Central memory CD8-positive, alpha-beta T cell (primary cell): ENCODE data around the gene SELENOT.
A peak's percentile ranks its signal among the peaks of the same experiment; 100 is the strongest.
"Not testable (repeated sequence)": the region's sequence is repeated elsewhere in the genome, so short reads cannot be mapped to it uniquely, and the experiment has no call there.

Experiments
- ATAC-seq: fragments of 150-1000 bp; cut with Tn5 transposase; replicated peaks from 2 replicates; pipeline ENCODE4 v1.10.0; 2022; ENCODE audit warnings: mild to moderate bottlenecking, moderate FRiP score, moderate number of reproducible peaks; ENCODE audit not compliant: poor library complexity, severe bottlenecking; ENCODE audit errors: extremely low read depth
- DNase-seq, 2 donors: peaks; one replicate each; pipeline ENCODE4 v3.0.0; 2021; ENCODE audit warnings: low spot score in 2 of 2
- H3K27ac Mint-ChIP-seq: one replicate; pipeline ENCODE4 v1.8.0; 2022; ENCODE audit warnings: low read depth, mild to moderate bottlenecking, moderate library complexity, mixed read lengths
- H3K27me3 Mint-ChIP-seq: one replicate; pipeline ENCODE4 v1.8.0; 2022; ENCODE audit warnings: mixed read lengths
- H3K36me3 Mint-ChIP-seq: one replicate; pipeline ENCODE4 v1.8.0; 2022; ENCODE audit warnings: mild to moderate bottlenecking, moderate library complexity, mixed read lengths; ENCODE audit not compliant: insufficient read depth
- H3K4me1 Mint-ChIP-seq: one replicate; pipeline ENCODE4 v1.8.0; 2022; ENCODE audit warnings: mixed read lengths
- H3K4me3 Mint-ChIP-seq: one replicate; pipeline ENCODE4 v1.8.0; 2022; ENCODE audit warnings: mild to moderate bottlenecking, moderate library complexity, mixed read lengths
- H3K9me3 Mint-ChIP-seq: one replicate; pipeline ENCODE4 v1.8.0; 2022; ENCODE audit warnings: mixed read lengths

SELENOT gene

GRCh38 chr3:150613034-150613433 lies 9.9 kb downstream of the SELENOT start:
- DNase-seq = no peak
- no peaks in the 10 kb centered on the region for H3K9me3 Mint-ChIP-seq
- no peak overlapping the region for H3K27ac Mint-ChIP-seq
- peaks cover 34% of the 10 kb centered on the region for H3K36me3 Mint-ChIP-seq
- no peak for ATAC-seq
- no peaks in the 10 kb centered on the region for H3K27me3 Mint-ChIP-seq
- peaks cover 67% of the 10 kb centered on the region for H3K4me1 Mint-ChIP-seq
- no peak overlapping the region for H3K4me3 Mint-ChIP-seq

- Mint-ChIP-seq H3K4me1 (peaks cover 67% of the 10 kb centered on the region), H3K4me3 (no peak overlapping the region), H3K36me3 (peaks cover 39% of the 10 kb centered on the region), H3K27me3 (no peaks in the 10 kb centered on the region), H3K9me3 (no peaks in the 10 kb centered on the region), H3K27ac (peak overlapping the region; percentile 22)
- ATAC-seq (no peak), DNase-seq (no peak)
Observed at GRCh38 chr3:150613709-150614480, 10.8 kb downstream of the SELENOT start.

GRCh38 chr3:150620002-150620689 lies 17.0 kb downstream of the SELENOT start:
- Mint-ChIP-seq H3K27ac (no peak overlapping the region), H3K4me1 (peaks cover 50% of the 10 kb centered on the region), H3K4me3 (no peak overlapping the region), H3K36me3 (peaks cover 27% of the 10 kb centered on the region), H3K27me3 (no peaks in the 10 kb centered on the region), H3K9me3 (no peaks in the 10 kb centered on the region)
- DNase-seq = no peak
- no peak for ATAC-seq

DNA sequence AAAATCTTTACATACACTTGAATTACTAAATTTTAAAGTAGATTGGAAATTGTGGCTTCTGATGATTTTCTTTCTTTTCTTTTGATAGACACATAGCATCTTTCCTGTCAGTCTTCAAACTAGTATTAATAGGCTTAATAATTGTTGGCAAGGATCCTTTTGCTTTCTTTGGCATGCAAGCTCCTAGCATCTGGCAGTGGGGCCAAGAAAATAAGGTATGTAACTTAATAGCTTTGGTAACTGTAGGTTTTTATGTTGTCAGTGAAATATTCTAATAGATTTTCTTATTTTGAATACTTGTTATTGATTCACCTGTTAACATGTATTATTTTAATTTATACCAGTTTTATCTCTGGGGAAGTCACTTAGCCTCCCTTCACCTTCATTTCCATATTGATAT lies 19.8 kb downstream of the SELENOT start:
- ATAC-seq, H3K27me3 Mint-ChIP-seq, H3K4me3 Mint-ChIP-seq, DNase-seq, H3K9me3 Mint-ChIP-seq: not testable (repeated sequence)
- peaks cover 52% of the 10 kb centered on the region for H3K4me1 Mint-ChIP-seq
- H3K36me3 Mint-ChIP-seq = peaks cover 40% of the 10 kb centered on the region
- peak overlapping the region; percentile 33 for H3K27ac Mint-ChIP-seq

GRCh38 chr3:150623945-150624344 lies 20.8 kb downstream of the SELENOT start:
- no peaks in the 10 kb centered on the region for H3K9me3 Mint-ChIP-seq
- no peaks in the 10 kb centered on the region for H3K27me3 Mint-ChIP-seq
- H3K4me3 Mint-ChIP-seq = no peak overlapping the region
- H3K4me1 Mint-ChIP-seq = peaks cover 43% of the 10 kb centered on the region
- DNase-seq (no peak), ATAC-seq (no peak)
- H3K27ac Mint-ChIP-seq = no peak overlapping the region
- peaks cover 36% of the 10 kb centered on the region for H3K36me3 Mint-ChIP-seq

DNA sequence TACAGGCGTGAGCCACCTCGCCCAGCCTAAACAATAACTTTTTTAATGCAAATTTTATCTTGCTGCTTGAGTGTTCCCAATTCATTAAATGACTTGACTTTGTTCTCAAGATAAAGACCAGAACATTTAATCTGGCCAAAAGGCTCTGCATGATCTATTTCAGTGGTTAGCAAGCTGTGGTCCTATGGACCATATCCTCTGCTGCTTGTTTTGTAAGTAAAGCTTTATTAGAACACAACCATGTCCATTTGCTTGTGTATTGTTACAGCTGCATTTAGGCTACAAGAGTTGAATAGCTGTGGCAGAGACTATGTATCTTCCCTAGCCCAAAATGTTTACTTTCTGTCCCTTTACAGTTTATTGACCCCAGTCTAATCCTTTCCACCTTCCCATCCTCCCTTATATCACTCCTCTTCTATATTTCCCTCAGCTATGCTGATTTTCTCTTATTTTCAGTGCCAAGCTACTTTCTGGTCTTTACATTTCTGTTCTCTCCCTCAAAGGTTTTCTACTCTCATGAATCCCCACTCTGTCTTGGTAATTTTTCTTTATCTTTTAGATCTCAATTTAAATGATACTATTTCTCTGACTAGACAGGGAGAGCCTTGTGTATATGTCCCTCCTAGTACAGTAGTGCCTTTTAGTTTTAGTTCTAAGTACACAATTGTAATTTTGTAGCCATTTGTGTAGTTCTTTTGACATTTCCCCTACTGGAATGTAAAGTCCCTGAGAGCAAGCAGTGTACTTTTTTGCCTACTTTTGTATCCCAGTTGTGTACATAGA lies 23.2 kb downstream of the SELENOT start:
- ATAC-seq = no peak
- H3K9me3 Mint-ChIP-seq = no peaks in the 10 kb centered on the region
- H3K4me1 Mint-ChIP-seq = peaks cover 24% of the 10 kb centered on the region
- no peak overlapping the region for H3K4me3 Mint-ChIP-seq
- H3K27me3 Mint-ChIP-seq = no peaks in the 10 kb centered on the region
- peaks cover 43% of the 10 kb centered on the region for H3K36me3 Mint-ChIP-seq
- DNase-seq = no peak
- H3K27ac Mint-ChIP-seq = peak overlapping the region; percentile 29

- H3K27me3 Mint-ChIP-seq = no peaks in the 10 kb centered on the region
- H3K9me3 Mint-ChIP-seq = no peaks in the 10 kb centered on the region
- H3K4me3 Mint-ChIP-seq = no peak overlapping the region
- no peak for DNase-seq
- no peak overlapping the region for H3K27ac Mint-ChIP-seq
- peaks cover 46% of the 10 kb centered on the region for H3K36me3 Mint-ChIP-seq
- ATAC-seq = no peak
- H3K4me1 Mint-ChIP-seq = peaks cover 17% of the 10 kb centered on the region
Observed at GRCh38 chr3:150627557-150627956, 24.4 kb downstream of the SELENOT start.

- Mint-ChIP-seq H3K27ac (no peak overlapping the region), H3K36me3 (peaks cover 37% of the 10 kb centered on the region), H3K4me3 (no peak overlapping the region), H3K9me3 (no peaks in the 10 kb centered on the region), H3K4me1 (peaks cover 27% of the 10 kb centered on the region), H3K27me3 (no peaks in the 10 kb centered on the region)
- DNase-seq (no peak), ATAC-seq (no peak)
Observed at GRCh38 chr3:150631515-150632221, 28.5 kb downstream of the SELENOT start.

DNA sequence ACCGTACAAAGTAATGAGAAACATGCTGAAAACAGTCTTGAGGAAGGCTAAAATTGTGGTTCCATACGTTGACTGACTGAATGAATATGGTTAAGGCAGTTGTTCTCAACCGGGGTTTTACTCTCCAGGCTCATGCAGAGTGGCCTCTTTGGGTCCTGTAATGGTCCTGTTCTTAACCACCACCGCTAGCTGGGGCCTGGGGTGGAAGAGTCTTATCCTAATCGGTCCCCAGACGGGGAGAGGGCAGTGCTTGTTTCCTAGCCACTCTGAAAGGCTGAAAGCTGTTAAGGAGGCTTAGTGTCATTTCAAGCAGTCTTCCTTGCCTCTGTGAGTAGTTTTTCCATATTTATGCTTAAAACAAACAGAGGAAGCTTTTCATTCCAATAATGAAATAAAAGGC lies 32.0 kb downstream of the SELENOT start:
- H3K4me3 Mint-ChIP-seq = peak overlapping the region; percentile 50
- H3K27me3 Mint-ChIP-seq = no peaks in the 10 kb centered on the region
- DNase-seq = no peak
- H3K9me3 Mint-ChIP-seq = no peaks in the 10 kb centered on the region
- peaks cover 28% of the 10 kb centered on the region for H3K4me1 Mint-ChIP-seq
- H3K27ac Mint-ChIP-seq = peak overlapping the region; percentile 85
- ATAC-seq = no peak
- H3K36me3 Mint-ChIP-seq = peaks cover 15% of the 10 kb centered on the region

DNA sequence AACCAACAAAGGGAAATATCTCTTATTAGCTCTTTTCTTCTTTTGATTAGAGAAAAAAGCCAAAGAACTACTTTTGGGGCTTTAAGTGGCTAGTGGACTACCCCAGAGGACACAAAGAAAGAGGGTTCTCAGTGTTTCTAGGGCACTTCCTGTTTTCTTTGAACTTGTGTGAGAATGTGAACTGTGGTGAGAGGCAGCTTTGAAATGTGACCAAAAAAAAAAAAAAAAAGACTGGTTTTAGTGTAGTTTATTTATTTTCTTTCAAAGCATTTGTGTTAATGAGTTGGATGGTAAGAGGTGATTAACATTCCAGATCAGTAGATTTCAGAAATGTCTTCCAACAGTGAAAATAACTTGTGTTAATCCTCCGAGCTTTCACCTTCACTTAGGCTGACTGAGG lies 32.4 kb downstream of the SELENOT start:
- peaks cover 14% of the 10 kb centered on the region for H3K36me3 Mint-ChIP-seq

DNA sequence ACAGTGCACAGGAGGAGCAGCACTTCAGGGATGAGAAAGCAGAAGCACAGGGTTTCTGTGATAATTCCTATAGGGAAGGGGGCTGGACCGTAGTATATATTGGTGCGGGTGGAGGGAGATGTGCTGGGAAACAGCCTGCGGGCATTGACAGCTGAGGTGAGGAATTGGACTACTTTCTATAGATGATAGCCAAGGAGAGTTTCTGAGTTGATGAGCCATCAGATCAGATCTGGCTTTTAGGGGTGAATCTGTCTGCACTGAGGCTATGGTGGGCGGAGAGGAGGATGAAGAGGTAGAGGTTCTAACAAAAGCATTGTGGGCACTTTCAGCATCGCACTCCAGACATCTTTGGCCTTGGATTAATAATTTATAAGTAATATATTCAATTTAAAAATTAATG lies 33.1 kb downstream of the SELENOT start:
- Mint-ChIP-seq H3K27me3 (peaks cover under 1% of the 10 kb centered on the region), H3K9me3 (no peaks in the 10 kb centered on the region), H3K36me3 (peaks cover 10% of the 10 kb centered on the region), H3K4me3 (no peak overlapping the region), H3K4me1 (peaks cover 28% of the 10 kb centered on the region), H3K27ac (no peak overlapping the region)
- ATAC-seq = no peak
- DNase-seq = no peak

More for the DNA sequence above, 32.4 kb downstream of the SELENOT start:
- H3K27ac Mint-ChIP-seq = peak overlapping the region; percentile 85
- ATAC-seq (peak; percentile 91), DNase-seq (no peak)
- H3K4me1 Mint-ChIP-seq = peaks cover 28% of the 10 kb centered on the region
- no peaks in the 10 kb centered on the region for H3K9me3 Mint-ChIP-seq
- H3K27me3 Mint-ChIP-seq = no peaks in the 10 kb centered on the region
- H3K4me3 Mint-ChIP-seq = peak overlapping the region; percentile 45

DNA sequence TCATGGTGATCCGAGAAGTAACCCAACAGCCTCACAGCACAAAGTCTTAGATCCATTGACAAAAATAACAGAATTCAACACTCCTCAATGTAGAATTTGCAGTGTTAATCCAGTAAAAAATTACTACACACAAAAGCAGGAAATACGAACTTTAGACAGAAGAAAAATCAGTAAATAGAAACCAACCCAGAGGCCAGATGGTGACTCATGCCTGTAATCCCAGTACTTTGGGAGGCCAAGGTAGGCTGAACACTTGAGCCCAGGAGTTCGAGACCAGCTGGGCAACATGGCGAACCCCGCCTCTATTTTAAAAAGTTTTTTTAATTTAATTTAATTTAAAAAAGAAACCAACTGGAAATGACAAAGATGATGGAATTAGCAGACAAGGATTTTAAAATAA lies 36.1 kb downstream of the SELENOT start:
- no peak overlapping the region for H3K27ac Mint-ChIP-seq

More for the DNA sequence above, 36.1 kb downstream of the SELENOT start:
- Mint-ChIP-seq H3K4me3 (no peak overlapping the region), H3K4me1 (peaks cover 26% of the 10 kb centered on the region), H3K27me3 (peaks cover 18% of the 10 kb centered on the region), H3K36me3 (peaks cover 7% of the 10 kb centered on the region), H3K9me3 (no peaks in the 10 kb centered on the region)
- DNase-seq (no peak), ATAC-seq (no peak)
